ENCODE data around the gene IZUMO1R. TPM values are rescaled to one million over a fixed set of nuclear protein-coding genes. Genes with fewer than 3 reads are reported as not detected.

IZUMO1R gene
- total and polyA plus RNA-seq, 2 of the 4 experiments (the other 2 are of a cell fraction), result not detected

GRCh38 chr11:94271885-94272372 lies 32.5 kb upstream of the IZUMO1R start:
- Histone ChIP-seq H3K36me3 (ENCODE audit: control insufficient read depth, insufficient read depth, low read length) (no peaks in the 10 kb centered on the region), H3K79me1 (ENCODE audit: low read depth in 1 of 2, low read length in 2 of 2) (no peaks in the 10 kb centered on the region), H3K14ac (replicated peaks; ENCODE audit: low read depth, low read length) (no peak overlapping the region), H2BK120ac (ENCODE audit: low read depth, low read length) (no peak overlapping the region), H2BK5ac (ENCODE audit: low read depth, low read length, poor library complexity, severe bottlenecking) (no peak overlapping the region), H4K91ac (ENCODE audit: insufficient read depth, low read depth, low read length) (no peak overlapping the region), H4K8ac (ENCODE audit: low read depth in 2 of 2, low read length in 2 of 2) (no peak overlapping the region), H2AFZ (replicated peaks; ENCODE audit: low read length, poor library complexity) (no peak overlapping the region), H2AK5ac (ENCODE audit: low read depth, low read length) (no peak overlapping the region), H3K4me1 (ENCODE audit: control insufficient read depth, insufficient read depth, low read length) (no peaks in the 10 kb centered on the region), H3K4me2 (ENCODE audit: low read depth, low read length) (no peak overlapping the region), H3K4ac (ENCODE audit: low read depth, low read length) (no peak overlapping the region), H4K5ac (ENCODE audit: low read depth, low read length) (no peak overlapping the region), H3K27ac (ENCODE audit: insufficient read depth, low read length) (no peak overlapping the region), H3K9me3 (ENCODE audit: control insufficient read depth, insufficient read depth, low read length) (no peaks in the 10 kb centered on the region), H3K9ac (ENCODE audit: low read depth, low read length) (no peak overlapping the region), H3K27me3 (ENCODE audit: control insufficient read depth, insufficient read depth, low read length) (no peaks in the 10 kb centered on the region), H2BK20ac (ENCODE audit: low read depth, low read length) (no peak overlapping the region), H3K9me1 (ENCODE audit: insufficient read depth, low read length) (no peaks in the 10 kb centered on the region), H3K23ac (ENCODE audit: low read depth, low read length) (no peak overlapping the region), H2AK9ac (replicated peaks; ENCODE audit: low read depth, low read length, poor library complexity) (no peak overlapping the region), H3K4me3 (ENCODE audit: insufficient read depth, low read depth, low read length) (no peak overlapping the region), H3K18ac (ENCODE audit: low read depth, low read length) (no peak overlapping the region), H2BK15ac (ENCODE audit: low read depth, low read length) (no peak overlapping the region), H3K56ac (ENCODE audit: extremely low read depth, insufficient read depth, low read length) (no peak overlapping the region), H4K20me1 (ENCODE audit: insufficient read depth, low read length) (no peaks in the 10 kb centered on the region)
- DNase-seq (no peak), ATAC-seq (ENCODE audit: low read depth) (no peak)
- in situ Hi-C loops (cut with MboI; ENCODE audit: low sequenced_read_pairs), result no loop called here
- ChIA-PET CTCF (no interaction called here), POLR2A (ENCODE audit: unreplicated experiment) (no interaction called here)
- dilution Hi-C loops (cut with HindIII; ENCODE audit: low sequenced_read_pairs, unreplicated experiment), result no loop called here
- WGBS, 2 experiments (ENCODE audit: extremely low coverage in 2 of 2, insufficient read length in 1 of 2), result no CpG with 5 or more reads among the region's 4 CpGs
- TF ChIP-seq BHLHE40 (IDR thresholded peaks at IDR 0.05; ENCODE audit: low read depth, low read length) (no peak), ELK1 (IDR thresholded peaks at IDR 0.05; ENCODE audit: borderline replicate concordance, low read depth, low read length) (no peak), MAZ (IDR thresholded peaks at IDR 0.05; ENCODE audit: borderline replicate concordance, low read depth, low read length) (no peak), FOS (IDR thresholded peaks at IDR 0.05; ENCODE audit: low read depth, low read length) (no peak), SMC3 (IDR thresholded peaks at IDR 0.05; ENCODE audit: low read depth, low read length) (no peak), CTCF (conservative IDR thresholded peaks at IDR 0.05; ENCODE audit: low read depth, low read length) (no peak), RAD21 (IDR thresholded peaks at IDR 0.05; ENCODE audit: low read length) (no peak), USF2 (IDR thresholded peaks at IDR 0.05; ENCODE audit: low read depth, low read length) (no peak), MAFK (IDR thresholded peaks at IDR 0.05; ENCODE audit: low read depth, low read length) (no peak), RCOR1 (IDR thresholded peaks at IDR 0.05; ENCODE audit: insufficient replicate concordance, low read length) (no peak), MXI1 (IDR thresholded peaks at IDR 0.05; ENCODE audit: borderline replicate concordance, low read depth, low read length) (no peak), CHD1 (IDR thresholded peaks at IDR 0.05; ENCODE audit: low read depth, low read length) (no peak), POLR2A (IDR thresholded peaks at IDR 0.05; ENCODE audit: low read depth, low read length) (no peak), RFX5 (IDR thresholded peaks at IDR 0.05; ENCODE audit: low read depth, low read length) (no peak), NFE2L2 (IDR thresholded peaks at IDR 0.05; ENCODE audit: low read depth, low read length) (no peak), CEBPB (IDR thresholded peaks at IDR 0.05; ENCODE audit: low read depth, low read length) (no peak)
- intact Hi-C loops (cut with micrococcal nuclease), result no loop called here
- no TSS peak for BruUV-seq (replicated peaks)

All from IMR-90 (cell line).